T-helper 2 cell (primary cell): ENCODE results near the gene IVNS1ABP.
"Not testable (repeated sequence)": the region's sequence is repeated elsewhere in the genome, so short reads cannot be mapped to it uniquely, and the experiment has no call there.

Source experiments
- DNase-seq, 5 experiments: peaks; one replicate each; pipeline versions ENCODE4 v3.0.0 to v3.0.0-alpha.2; 2012 to 2022

IVNS1ABP gene

DNA sequence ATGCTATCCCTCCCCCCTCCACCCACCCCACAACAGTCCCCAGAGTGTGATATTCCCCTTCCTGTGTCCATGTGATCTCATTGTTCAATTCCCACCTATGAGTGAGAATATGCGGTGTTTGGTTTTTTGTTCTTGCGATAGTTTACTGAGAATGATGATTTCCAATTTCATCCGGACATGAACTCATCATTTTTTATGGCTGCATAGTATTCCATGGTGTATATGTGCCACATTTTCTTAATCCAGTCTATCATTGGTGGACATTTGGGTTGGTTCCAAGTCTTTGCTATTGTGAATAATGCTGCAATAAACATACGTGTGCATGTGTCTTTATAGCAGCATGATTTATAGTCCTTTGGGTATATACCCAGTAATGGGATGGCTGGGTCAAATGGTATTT lies 65.1 kb downstream of the IVNS1ABP start:
- not testable (repeated sequence) for DNase-seq

DNA sequence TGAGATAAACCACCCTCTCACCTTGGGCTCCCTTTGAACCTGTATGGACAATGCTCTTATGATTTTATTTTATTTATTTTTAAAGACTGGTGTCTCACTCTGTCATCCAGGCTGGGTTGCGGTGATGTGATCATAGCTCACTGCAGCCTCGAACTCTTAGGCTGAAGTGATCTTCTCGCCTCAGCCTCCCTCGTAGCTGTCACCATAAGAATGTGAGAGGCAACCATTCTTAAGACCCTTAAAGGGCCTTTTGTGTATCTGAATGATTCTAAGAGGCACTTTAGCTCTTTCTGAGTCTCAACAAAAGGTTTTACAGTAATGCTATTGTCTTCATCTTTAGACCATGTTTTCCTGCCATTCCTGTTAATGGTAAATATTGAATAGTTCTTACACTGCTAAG lies 67.0 kb downstream of the IVNS1ABP start:
- DNase-seq = no peak

- no peak for DNase-seq
These were observed 67.5 kb downstream of the IVNS1ABP start for GRCh38 chr1:185249563-185249962.
